Vagina (tissue), 2 donors: ENCODE data around the gene KCNC1. TPM values are rescaled to one million over a fixed set of nuclear protein-coding genes. Genes with fewer than 3 reads are reported as not detected.

Experiments used
- DNase-seq, 2 donors: peaks; one replicate each; pipeline ENCODE4 v3.0.0-alpha.2; 2017; ENCODE audit errors: extremely low spot score in 2 of 2
- H3K27ac ChIP-seq: fragments of 200-600 bp; sonication (generic); one replicate; pipeline ENCODE4 v1.5.1; 2019
- H3K27me3 ChIP-seq: fragments of 200-600 bp; sonication (generic); one replicate; pipeline ENCODE4 v1.5.1; 2019
- H3K36me3 ChIP-seq, 2 donors: fragments of 200-600 bp; sonication (generic); one replicate each; pipeline ENCODE4 v1.5.1; 2017 to 2019
- H3K4me1 ChIP-seq: fragments of 200-600 bp; sonication (generic); one replicate; pipeline ENCODE4 v1.5.1; 2019
- H3K4me3 ChIP-seq, 2 donors: fragments of 200-600 bp; sonication (generic); 1 replicate in 1 of 2; 2 replicates in 1 of 2; pipeline ENCODE4 v1.5.1; 2016 to 2019
- H3K9me3 ChIP-seq: fragments of 200-600 bp; sonication (generic); one replicate; pipeline ENCODE4 v1.5.1; 2019
- CTCF ChIP-seq, 3 experiments: fragments of 450-650 bp in 2 of 3; fragments of 200-600 bp in 1 of 3; sonication (generic) in 1 of 3; IDR thresholded peaks; one replicate each; pipeline ENCODE4 v1.5.1; 2017 to 2019; ENCODE audit warnings: antibody characterized with exemption in 3 of 3, mild to moderate bottlenecking in 2 of 3, moderate library complexity in 2 of 3
- POLR2A ChIP-seq, 2 donors: fragments of 450-650 bp; IDR thresholded peaks; one replicate each; pipeline ENCODE4 v1.6.1; 2017; ENCODE audit warnings: antibody characterized with exemption in 2 of 2, mild to moderate bottlenecking in 2 of 2, moderate library complexity in 2 of 2
- POLR2AphosphoS5 ChIP-seq, 2 donors: sonication (generic); formaldehyde crosslinking; IDR thresholded peaks; one replicate each; pipeline ENCODE4 v1.9.0; 2017; ENCODE audit warnings: antibody characterized with exemption in 2 of 2, mild to moderate bottlenecking in 2 of 2, low read depth in 1 of 2; ENCODE audit not compliant: insufficient read depth in 1 of 2
- intact Hi-C: fragments of 100-400 bp; cut with DNase I; formaldehyde crosslinking; loops from one replicate; pipeline ENCODE4 v1.15.1; 2023
- total RNA-seq: library from RNA; depleted of rRNA; stranded (reverse); fragments of >200 nt; gene quantifications from one replicate; pipeline ENCODE4 v1.2.3, GENCODE V29; 2016

The KCNC1 gene
- total RNA-seq, 1 donor from 2014 or later = 0.49 TPM

GRCh38 chr11:17778956-17779860, 44.6 kb downstream of the KCNC1 start:
- Histone ChIP-seq H3K36me3 (no peaks in the 10 kb centered on the region), H3K4me3 (no peak overlapping the region), H3K9me3 (no peaks in the 10 kb centered on the region), H3K4me1 (no peaks in the 10 kb centered on the region), H3K27me3 (no peaks in the 10 kb centered on the region), H3K27ac (no peak overlapping the region)
- intact Hi-C loops = no loop called here
- TF ChIP-seq CTCF (IDR thresholded peaks at IDR 0.05) = no peak
- TF ChIP-seq POLR2A (IDR thresholded peaks at IDR 0.05) = no peak
- TF ChIP-seq POLR2AphosphoS5 (IDR thresholded peaks at IDR 0.05; ENCODE audit: insufficient read depth in 1 of 2, low read depth in 1 of 2) = no peak
- DNase-seq = no peak

- Histone ChIP-seq H3K27me3 (no peaks in the 10 kb centered on the region), H3K9me3 (no peaks in the 10 kb centered on the region), H3K4me3 (no peak overlapping the region), H3K36me3 (no peaks in the 10 kb centered on the region), H3K27ac (no peak overlapping the region), H3K4me1 (no peaks in the 10 kb centered on the region)
- TF ChIP-seq POLR2A (IDR thresholded peaks at IDR 0.05) (no peak), CTCF (IDR thresholded peaks at IDR 0.05) (no peak), POLR2AphosphoS5 (IDR thresholded peaks at IDR 0.05; ENCODE audit: insufficient read depth in 1 of 2, low read depth in 1 of 2) (no peak)
- DNase-seq = no peak
- intact Hi-C loops = no loop called here
Observed at GRCh38 chr11:17779861-17780594, 45.4 kb downstream of the KCNC1 start.

GRCh38 chr11:17780668-17781067, 46.1 kb downstream of the KCNC1 start:
- no peaks in the 10 kb centered on the region for H3K36me3 ChIP-seq
- intact Hi-C loops = no loop called here
- no peak for TF ChIP-seq POLR2A (IDR thresholded peaks at IDR 0.05)
- no peak for TF ChIP-seq POLR2AphosphoS5 (IDR thresholded peaks at IDR 0.05; ENCODE audit: insufficient read depth in 1 of 2, low read depth in 1 of 2)
- no peak for TF ChIP-seq CTCF (IDR thresholded peaks at IDR 0.05)
- no peaks in the 10 kb centered on the region for H3K27me3 ChIP-seq
- H3K4me1 ChIP-seq = no peaks in the 10 kb centered on the region
- no peak overlapping the region for H3K4me3 ChIP-seq
- H3K27ac ChIP-seq = no peak overlapping the region
- DNase-seq = no peak
- no peaks in the 10 kb centered on the region for H3K9me3 ChIP-seq

GRCh38 chr11:17781221-17781620, 46.6 kb downstream of the KCNC1 start:
- Histone ChIP-seq H3K4me1 (no peaks in the 10 kb centered on the region), H3K27ac (no peak overlapping the region), H3K4me3 (no peak overlapping the region), H3K9me3 (no peaks in the 10 kb centered on the region), H3K27me3 (no peaks in the 10 kb centered on the region), H3K36me3 (no peaks in the 10 kb centered on the region)
- intact Hi-C loops = no loop called here
- DNase-seq = no peak
- TF ChIP-seq POLR2A (IDR thresholded peaks at IDR 0.05) (no peak), POLR2AphosphoS5 (IDR thresholded peaks at IDR 0.05; ENCODE audit: insufficient read depth in 1 of 2, low read depth in 1 of 2) (no peak), CTCF (IDR thresholded peaks at IDR 0.05) (no peak)
